ENCODE results near the gene PERM1.

PERM1 gene

GRCh38 chr1:943545-944340 lies 38.1 kb downstream of the PERM1 start:
- no peak for DNase-seq

DNA sequence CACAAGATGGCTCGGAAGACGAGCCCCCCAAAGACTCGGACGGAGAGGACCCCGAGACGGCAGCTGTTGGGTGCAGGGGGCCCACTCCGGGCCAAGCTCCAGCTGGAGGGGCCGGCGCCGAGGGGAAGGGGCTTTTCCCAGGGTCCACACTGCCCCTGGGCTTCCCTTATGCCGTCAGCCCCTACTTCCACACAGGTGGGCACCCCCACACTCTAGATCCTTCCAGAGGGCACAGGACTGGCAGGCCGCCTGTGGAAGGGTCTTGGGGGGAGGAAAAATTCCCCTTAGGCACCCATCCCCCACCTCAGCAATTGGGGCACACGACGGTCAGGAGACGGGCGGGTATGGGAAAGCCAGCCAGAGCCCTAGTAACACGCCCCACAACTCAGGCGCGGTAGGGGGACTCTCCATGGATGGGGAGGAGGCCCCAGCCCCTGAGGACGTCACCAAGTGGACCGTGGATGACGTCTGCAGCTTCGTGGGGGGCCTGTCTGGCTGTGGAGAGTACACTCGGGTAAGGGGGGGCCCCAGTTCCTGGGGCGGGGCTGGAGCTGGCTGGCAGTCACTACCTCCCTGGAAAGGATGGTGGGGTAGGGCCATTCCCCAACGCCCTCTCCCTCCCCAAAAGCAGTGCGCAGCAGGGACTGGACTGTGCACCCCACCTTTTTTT lies 38.9 kb downstream of the PERM1 start:
- DNase-seq, result no peak

DNA sequence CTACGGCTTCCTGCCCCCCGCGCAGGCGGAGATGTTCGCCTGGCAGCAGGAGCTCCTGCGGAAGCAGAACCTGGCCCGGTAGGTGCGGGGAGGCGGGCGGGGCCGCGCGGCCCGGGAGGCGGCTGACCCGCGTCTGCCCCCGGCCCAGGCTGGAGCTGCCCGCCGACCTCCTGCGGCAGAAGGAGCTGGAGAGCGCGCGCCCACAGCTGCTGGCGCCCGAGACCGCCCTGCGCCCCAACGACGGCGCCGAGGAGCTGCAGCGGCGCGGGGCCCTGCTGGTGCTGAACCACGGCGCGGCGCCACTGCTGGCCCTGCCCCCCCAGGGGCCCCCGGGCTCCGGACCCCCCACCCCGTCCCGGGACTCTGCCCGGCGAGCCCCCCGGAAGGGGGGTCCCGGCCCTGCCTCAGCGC lies 39.5 kb downstream of the PERM1 start:
- no peak for DNase-seq

DNA sequence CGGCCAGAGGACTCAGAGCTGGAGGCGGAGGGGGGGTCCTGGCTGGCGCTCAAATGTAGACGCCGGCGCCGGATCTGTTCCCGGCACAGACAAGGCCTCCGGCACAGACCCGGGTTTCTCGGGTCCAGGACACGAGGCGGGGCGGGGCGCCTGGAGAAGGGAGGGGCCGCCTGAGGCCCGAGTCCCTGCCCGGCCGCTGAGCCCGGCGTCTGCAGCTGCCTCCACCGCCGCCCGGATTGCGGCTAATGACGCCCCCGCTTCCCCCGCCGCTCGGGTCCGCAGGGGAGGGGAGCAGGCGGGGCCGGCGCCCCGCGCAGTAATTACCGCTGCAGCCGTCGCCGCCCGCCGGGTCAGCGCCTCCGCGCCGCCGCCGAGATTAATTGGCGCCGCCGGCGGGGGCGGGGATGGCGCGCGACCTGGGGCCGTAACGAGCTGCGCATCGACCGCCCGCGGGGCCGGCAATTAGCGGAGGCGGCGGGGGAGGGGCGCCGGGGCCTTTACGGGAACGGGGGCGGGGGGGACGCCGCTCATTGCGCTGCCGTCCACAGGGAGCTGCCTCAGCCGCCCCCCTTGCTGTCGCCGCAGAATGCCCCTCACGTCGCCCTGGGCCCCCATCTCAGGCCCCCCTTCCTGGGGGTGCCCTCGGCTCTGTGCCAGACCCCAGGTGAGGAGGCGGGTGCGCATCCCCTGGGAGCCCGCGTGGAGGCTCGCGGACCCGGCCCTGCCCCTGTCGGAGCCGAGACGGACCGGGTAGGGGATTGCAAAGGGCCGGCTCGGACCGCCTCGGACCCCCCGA lies 40.1 kb downstream of the PERM1 start:
- peak; percentile 54 for DNase-seq

- DNase-seq, result no peak
Observed at GRCh38 chr1:941015-941587, 40.8 kb downstream of the PERM1 start.

- DNase-seq, result no peak
Observed at GRCh38 chr1:940107-941014, 41.5 kb downstream of the PERM1 start.

DNA sequence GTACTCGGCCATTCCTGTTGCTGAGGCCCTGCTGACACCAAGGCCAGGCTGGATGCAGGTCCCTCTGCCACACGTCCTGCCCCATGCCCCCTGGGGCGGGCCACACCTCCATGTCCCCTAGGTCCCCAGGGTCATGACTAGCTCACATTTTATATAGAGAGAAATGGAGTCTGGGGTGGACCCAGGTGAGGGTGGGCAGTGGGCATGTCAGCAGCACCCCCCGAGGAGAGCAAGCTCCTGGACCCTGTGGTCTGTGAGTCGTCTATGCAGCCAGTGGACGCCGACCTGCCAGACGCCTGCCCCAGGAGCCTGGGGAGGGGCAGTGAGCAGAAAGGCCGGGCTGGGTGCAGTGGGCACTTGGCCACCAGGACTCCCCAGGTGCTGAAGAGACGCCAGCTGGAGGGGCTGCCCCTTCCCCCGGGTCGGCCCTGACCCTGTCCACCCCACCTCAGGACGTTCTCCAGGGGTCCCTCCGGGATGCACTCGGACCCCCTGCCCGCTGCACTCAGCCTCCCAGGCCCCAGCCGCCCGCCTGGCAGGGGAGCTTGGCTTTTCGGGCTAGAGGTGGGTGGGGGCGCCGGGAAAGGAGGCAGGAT lies 42.3 kb downstream of the PERM1 start:
- no peak for DNase-seq

DNA sequence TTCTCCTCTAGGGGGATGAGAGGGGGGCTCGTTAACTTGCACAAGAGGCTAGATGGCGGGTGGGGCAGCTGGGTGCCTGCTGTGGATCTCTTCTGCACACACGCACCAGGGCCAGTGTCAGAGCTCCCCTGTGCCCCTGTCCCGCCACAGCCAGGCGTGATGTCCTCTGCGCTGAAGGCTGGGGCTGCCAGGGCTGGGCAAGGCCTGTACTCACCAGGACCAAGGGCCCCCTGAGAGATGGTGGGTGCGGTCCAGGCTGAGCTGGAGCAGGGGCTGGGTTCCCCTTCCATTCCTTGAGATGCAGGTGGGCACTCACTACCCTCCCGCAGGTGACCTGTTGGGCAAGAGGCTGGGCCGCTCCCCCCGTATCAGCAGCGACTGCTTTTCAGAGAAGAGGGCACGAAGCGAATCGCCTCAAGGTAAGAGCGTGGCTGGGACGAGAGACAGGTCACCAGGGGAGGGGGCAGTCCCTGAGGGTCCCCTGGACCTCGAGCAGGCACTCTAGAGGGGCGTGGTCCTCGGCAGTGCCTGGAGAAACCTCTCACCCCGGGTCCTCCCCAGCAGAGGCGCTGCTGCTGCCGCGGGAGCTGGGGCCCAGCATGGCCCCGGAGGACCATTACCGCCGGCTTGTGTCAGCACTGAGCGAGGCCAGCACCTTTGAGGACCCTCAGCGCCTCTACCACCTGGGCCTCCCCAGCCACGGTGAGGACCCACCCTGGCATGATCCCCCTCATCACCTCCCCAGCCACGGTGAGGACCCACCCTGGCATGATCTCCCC lies 43.0 kb downstream of the PERM1 start:
- no peak for DNase-seq

GRCh38 chr1:938088-938683 lies 43.7 kb downstream of the PERM1 start:
- DNase-seq, result no peak

DNA sequence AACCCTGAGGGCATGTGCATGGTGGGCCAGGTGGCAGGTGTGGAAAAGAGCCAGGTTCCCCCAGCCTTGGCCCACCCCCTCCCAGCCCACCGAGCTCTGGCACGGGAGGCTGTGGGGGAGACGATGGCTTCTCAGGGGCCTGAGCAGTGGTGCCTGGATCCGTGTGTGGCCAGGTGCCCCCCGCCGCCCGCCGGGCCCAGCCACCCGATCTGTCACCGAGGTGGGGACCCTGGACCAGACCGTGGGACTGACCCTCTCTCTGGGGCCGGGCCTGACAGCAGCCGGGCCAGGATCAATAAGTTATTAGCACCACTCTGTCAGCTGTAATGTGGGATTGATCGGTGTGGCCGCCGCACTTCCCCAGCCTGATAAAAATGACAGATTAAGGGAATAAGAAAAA lies 44.4 kb downstream of the PERM1 start:
- no peak for DNase-seq

GRCh38 chr1:936348-937264 lies 45.3 kb downstream of the PERM1 start:
- DNase-seq, result no peak

GRCh38 chr1:935751-936231 lies 46.1 kb downstream of the PERM1 start:
- no peak for DNase-seq

- no peak for DNase-seq
Observed at GRCh38 chr1:934991-935750, 46.7 kb downstream of the PERM1 start.

- no peak for DNase-seq
Observed at GRCh38 chr1:933603-933940, 48.3 kb downstream of the PERM1 start.

DNA sequence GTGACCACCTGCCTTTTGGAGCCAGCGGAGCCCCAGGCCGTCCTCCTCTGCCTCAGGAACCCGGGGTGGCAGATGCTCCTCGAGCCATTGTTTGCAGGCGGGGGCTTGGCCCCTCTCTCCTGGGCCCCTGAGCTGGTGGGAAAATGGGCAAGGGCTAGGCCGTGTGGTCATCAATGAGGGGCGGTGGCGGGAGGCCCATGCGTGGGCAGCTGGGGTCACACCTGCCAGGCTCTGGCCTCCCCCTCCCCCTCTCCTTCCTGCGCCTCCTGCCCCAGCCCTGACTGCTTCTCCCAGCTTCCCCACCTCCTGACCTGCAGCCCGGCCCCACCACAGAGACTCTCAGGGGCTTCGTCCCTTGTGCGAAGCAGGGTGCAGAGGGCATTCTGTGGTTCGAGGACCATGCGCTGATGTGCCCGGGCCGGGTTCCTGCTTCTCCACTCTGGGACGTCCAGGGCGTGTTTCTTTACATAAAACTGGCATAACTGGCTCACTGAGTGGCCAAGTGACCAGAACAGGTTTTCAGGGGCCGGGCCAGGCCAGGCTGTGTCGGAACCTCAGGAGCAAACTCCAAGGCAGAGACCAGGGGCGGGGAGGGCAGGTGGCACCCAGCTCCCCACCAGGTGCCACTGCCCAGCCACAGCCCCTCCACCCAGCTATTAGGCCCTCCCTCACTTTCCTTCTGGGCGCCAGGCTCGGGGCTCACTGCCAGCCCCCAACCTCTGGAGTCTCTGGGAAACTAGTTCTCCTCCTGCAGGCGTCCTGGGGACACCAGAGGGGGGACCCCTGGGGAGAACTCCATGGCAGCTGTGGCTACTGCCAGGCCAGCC lies 48.9 kb downstream of the PERM1 start:
- DNase-seq, result no peak

DNA sequence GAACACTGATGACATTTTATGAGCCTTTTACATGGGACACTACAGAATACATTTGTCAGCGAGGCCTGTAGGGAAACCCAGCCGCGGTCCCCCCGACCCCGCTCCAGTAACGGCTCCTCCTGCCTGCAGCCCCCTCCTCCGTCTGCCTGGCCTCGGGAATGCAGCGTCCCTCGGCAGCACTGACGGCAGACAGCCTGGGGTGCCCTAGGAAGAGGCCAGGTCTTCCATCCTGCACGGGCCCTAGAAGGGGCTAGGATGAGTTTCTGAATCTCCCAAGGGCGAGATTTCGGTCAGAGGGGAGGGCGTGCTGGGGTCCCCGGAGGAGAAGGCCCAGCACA lies 49.8 kb downstream of the PERM1 start:
- no peak for DNase-seq

- no peak for DNase-seq
Observed at GRCh38 chr1:931380-932172, 50.3 kb downstream of the PERM1 start.

Measured in stimulated activated CD8-positive, alpha-beta memory T cell treated with anti-CD3 and anti-CD28 coated beads, Interleukin-4, amount 100 ng/mL, for 48 hours (primary cell).